HG03064 (cell line): Measurements from ENCODE around the gene RPS10.
"Not testable (repeated sequence)": the region's sequence is repeated elsewhere in the genome, so short reads cannot be mapped to it uniquely, and the experiment has no call there.

Source experiments
- ATAC-seq: cut with Tn5 transposase; IDR thresholded peaks from one replicate; pipeline ENCODE4 v1.9.1; 2021; ENCODE audit warnings: low read depth; ENCODE audit not compliant: unreplicated experiment

The RPS10 gene

DNA sequence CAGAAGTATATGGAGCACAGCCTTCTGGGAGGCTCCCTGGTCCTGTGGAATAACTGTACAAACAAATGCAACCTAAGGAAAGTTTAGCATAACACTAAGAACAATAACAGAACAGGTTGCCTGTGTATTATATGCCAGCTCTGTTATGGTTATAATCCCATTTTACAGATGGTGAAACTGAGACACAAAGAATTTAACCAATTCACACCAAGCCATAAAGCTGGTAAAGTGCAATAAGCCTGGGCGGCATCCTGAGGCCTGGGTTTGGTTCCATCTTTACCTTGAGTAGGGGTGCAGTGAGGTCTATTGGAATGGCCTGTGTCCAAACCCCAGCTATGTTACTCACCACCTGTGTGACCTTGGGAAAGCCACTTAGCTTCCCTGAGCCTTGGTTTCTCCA lies 25.3 kb upstream of the RPS10 start:
- no peak for ATAC-seq

DNA sequence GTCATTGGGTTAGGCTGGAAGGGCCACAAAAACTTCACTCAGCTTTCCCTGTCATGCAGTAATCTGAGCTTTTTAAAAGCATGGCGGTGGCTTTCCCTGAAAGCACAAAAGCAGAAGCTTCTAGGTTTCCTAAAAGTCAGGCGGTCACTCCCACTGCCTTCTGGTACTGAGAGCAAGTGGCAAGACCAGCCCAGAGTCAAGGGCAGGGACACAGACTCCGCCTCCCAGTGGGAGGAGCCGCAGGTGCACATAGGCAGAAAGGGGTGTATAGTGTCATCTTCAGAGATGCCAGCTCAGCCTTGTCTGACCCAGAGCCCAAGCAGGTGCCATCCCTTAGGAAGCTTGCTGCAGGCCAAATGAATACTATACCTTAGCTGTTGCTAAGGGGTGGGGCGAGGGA lies 22.0 kb upstream of the RPS10 start:
- ATAC-seq, result no peak

DNA sequence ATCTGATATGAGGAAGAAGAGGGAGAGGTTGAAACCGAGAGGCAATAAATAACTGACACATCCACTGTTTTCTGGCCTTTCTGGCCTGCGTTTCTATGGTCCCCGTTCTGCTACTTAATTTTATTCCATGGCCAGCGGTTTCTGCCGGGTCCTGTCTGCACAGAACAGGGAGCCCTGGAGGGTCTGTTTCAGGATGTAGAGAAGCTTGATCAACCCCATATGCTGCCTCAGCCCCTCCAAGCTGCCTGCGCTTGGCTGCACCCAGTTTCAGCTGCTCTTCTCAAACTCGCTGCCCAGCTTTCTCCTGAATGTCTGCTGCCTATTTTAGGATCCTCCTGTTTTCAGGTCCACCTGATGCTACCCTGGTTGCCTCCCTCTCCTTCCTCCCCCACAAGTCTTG lies 21.5 kb upstream of the RPS10 start:
- no peak for ATAC-seq

DNA sequence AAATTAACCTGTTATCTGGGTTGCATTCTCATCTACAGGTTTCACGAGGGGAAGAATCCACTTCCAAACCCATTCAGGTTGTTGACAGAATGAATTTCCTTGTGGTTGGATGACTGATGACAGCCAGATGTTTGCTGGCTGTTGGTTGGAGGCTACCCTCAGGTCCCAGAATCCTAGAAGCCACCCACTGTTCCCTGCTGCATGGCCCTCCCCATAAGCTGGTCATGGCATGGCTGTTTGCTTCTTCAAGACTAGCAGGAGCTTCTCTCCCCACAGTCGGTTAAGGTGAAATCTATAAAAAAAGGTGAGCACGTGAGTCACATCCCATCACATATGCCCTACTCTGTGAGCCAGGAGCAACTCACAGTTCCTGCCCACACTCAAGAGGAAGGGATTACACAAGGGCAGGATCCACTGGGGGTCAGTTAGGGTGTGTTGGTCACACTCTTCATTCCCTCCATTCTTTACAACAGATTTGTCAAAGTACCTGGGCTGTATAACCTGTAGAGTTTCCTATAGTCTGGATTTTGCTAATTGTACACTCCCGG lies 19.5 kb upstream of the RPS10 start:
- no peak for ATAC-seq

DNA sequence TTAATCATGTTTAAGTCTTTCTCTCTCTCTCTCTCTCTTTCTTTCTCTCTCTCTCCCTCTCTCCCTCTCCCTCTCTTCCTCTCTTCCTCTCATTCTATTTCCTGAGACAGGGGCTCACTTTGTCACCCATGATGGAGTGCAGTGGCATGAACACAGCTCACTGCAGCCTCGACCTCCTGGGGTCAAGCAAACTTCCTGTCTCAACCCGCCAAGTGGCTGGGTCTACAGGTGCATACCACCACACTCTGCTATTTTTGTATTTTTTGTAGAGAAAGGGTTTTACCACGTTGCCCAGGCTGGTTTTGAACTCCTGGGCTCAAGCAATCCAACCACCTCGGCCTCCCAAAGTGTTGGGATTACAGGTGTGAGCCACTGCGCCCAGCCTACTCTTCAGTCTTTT lies 15.7 kb upstream of the RPS10 start:
- ATAC-seq, result no peak

DNA sequence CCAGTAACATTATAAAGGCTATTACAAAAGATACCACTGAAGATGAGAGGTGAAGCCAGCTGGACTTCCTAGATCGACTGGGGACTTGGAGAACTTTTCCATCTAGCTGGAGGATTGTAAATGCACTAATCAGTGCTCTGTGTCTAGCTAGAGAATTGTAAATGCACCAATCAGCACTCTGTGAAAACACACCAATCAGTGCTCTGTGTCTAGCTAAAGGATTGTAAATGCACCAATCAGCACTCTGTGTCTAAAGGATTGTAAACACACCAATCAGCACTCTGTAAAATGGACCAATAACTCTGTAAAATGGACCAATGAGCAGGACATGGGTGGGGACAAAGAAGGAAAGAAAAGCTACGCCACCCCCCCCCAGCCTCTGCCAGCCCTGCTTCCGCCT lies 13.6 kb upstream of the RPS10 start:
- no peak for ATAC-seq

DNA sequence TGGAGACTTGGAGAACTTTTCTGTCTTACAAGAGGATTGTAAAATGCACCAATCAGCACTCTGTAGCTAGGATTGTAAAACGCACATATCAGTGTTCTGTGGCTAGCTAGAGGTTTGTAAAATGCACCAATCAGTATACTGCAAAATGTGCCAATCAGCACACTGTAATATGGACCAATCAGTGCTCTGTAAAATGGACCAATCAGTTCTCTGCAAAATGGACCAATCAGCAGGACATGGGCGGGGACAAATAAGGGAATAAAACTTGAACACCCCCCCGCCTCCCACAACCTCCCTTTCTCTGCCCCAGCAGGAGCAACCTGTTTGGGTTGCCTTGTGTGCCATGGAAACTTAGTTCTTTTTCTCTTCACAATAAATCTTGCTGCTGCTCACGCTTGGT lies 12.8 kb upstream of the RPS10 start:
- no peak for ATAC-seq

DNA sequence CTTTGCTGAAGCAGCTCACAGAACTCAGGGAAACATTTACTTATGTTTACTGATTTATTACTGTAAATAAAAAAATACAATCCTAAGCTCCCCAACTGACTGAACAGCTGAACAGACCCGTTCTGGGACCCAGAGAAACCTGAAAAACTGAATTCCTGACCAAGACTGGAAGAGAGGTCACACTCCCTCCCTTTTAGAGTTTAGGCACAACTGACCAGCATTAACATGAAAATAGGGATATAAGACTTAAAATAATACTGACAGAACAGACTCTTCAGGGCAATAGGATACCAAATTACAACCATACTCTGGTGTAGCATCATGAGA lies 11.7 kb upstream of the RPS10 start:
- no peak for ATAC-seq

DNA sequence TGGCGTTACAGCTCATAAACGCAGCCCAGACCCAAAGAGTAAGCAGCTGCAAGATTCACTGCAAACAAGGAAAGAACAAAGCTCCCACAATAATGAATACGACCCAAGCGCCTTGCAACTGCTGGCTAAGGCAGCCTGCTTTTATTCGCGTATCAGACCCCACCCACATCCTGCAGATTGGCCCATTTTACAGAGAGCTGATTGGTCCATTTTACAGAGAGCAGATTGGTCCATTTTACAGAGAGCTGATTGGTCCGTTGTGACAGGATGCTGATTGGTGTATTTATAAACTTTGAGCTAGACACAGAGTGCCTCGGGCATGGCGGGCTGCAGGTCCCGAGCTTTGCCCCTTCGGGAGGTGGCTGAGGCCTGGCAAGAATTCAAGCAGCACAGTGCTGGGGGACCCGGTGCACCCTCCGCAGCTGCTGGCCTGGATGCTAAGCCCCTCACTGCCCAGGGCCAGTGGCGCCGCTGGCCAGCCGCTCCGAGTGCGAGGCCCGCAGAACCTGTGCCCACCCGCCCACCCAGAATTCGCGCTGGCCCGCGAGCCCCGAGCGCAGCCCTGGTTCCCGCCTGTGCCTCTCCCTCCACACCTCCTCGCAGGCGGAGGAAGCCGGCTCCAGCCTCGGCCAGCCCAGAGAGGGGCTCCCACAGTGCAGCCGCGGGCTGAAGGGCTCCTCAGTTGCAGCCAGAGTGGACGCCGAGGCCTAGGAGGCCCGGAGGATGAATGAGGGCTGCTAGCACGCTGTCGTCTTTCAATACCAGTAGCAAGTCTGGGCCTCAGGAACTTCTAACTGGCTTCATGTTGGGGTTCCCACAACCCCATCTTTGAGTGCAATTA lies 11.2 kb upstream of the RPS10 start:
- no peak for ATAC-seq

DNA sequence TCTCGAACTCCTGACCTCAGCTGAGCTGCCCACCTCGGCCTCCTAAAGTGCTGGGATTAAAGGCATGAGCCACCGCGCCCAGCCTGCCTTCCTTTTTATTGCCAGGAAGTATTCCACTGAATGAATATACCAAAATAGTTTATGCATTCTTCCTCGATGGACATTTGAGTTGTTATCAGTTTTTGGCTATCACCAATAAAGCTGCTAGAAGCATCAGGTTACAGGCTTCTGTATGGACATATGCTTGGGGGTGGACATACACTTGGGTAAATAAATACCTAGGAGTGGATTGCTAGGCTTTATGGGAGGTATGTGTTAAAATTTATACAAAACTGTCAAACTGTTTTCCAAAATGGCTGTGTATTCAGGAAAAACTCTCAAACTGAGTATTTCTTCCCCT lies 10.0 kb upstream of the RPS10 start:
- no peak for ATAC-seq

DNA sequence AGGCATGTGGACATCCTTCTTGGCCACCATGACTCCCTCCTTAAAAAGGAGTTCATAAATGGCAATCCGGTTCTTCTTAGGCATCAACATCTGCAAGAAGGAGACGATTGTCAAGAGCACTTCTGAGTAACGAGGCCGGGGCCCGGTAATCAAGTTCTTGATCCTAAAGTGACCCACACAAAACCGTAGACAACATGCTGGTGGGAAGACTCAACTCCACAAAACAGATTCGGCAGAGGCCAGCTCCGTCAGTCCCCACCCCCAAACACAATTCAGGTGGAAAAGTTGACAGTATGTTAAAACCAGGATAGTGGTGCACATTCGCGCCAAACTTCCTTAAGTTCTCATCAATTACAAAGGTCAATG lies 754 bp downstream of the RPS10 start:
- ATAC-seq, result no peak

DNA sequence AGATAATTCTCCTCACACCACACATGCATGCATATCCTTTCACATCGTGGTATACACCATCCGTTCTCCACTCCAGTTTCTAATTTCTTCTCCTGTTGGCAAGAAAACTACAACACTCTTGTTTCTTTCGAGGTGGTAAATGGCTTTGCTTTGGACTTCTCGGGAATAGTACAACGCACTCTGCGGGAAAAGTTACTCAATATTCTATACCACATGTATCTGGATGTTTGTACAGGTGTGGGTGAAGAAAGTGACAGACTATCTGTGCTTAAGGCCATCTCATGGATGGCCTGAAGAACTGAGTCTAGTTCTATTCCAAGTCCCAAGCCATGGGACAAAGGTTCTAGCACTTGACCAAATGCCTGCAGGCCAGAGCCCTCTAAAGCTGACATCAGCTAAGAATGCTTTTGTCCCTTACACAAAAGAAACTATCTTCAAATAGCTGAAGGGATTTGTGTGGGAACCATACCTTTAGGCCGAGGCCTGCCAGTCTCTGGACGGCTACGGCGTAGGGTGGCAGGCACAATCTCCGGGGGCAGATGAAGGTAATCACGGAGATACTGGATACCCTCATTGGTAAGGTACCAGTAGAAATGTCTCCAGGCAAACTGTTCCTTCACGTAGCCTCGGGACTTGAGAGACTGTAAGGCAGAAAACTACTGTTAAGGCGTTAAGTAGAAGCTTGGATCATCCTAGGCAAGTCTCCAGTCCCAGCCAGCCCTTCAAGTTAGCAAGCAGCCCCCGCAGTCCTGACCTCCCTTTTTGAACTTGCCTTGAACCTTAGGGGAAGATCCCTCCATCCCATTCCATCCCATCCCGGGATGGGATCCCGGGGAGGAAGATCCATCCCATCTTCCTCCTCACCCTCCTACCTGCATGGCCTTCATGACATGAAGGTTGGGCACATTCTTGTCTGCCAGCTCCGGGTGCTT lies 1.4 kb downstream of the RPS10 start:
- ATAC-seq, result no peak

DNA sequence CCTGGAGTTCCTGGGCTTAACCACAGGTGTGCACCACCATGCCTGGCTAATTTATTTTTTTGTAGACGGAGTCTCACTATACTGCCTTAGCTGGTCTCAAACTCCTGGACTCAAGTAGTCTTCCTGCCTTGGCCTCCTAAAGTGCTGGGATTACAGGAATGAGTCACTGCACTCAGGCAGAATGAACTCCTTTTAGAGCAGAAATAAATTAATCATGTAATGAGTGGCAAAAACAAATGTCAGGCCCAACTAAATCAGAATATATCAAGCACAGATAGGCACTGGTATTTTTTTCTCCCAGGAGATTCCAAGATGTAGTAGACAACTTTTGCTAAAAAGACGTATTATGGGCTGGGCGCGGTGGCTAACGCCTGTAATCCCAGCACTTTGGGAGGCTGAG lies 2.6 kb downstream of the RPS10 start:
- no peak for ATAC-seq

DNA sequence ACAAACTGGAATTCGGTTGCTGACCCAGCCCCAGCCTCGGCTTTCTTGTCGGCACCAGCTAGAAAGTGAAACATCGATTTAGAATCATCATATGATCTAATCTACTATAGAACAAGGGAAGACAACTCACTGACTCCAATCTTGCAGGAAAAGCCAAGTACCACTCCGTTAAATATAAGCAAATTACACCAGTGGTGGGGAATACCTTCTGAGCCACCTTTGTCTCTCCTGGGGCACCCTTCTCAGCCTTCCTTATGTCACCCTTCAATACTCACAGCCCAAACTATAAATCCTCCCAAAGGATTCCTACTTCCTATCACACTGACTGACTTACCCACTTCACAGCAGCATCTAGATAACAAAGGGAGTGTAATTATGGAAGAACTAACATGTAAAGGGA lies 7.5 kb downstream of the RPS10 start:
- no peak for ATAC-seq

DNA sequence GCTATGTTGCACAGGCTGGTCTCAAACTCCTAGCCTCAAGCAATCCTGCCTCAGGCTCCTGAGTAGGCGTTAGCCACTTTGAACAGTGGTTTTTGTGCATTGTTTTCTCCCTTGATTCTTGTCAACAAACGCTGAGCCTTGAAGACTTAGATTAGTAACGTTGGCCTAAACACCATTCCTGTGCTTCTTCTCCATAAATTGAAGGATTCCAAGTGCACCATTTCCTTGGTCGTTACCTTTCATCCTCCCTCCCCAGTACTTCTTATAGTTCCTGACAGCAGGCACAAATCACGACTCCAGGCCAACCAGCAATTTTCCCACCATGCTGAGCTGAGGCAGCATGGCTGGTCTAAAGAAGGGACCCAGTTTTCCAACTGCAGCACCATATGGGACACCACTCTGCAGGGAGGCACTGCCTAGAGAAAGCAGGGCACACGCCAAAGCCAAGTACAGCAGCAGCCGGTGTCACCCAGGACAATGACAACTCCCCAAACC lies 8.9 kb downstream of the RPS10 start:
- no peak for ATAC-seq

DNA sequence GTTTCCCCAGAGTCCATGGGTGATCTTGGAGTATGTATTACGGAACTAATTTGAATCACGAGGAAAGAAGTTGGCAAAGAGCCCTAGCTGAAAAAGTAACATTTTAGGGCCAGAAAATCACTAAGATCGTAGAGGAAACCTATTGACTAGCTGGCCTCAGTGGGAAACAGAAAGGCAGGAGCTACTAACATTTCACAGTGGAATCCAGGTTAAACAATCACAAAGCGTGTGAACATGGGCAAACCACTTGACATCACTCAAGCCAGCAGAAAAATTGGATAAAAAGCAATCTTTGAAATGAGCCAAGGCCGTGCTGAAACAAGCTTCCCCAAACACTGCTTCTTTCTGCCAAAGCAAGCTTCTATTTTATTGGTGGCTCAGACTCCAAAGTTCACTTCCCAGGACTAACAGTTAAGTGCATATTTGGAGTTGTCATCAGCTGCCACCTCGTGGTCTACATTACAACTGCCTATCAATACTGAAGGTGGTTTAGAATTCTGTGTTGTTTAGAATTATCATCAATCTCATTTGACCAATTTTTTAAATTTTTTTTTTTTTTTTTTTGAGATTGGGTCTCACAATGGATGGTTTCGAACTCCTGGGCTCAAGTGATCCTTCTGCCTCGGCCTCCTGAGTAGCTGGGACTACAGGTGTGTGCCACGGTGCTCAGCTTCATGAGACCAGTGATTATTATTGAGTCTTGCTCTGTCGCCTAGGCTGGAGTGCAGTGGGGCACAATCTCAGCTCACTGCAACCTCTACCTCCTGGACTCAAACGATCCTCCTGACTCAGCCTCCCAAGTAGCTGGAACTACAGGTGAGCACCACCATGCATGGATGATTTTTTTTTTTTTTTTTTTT lies 10.6 kb downstream of the RPS10 start:
- ATAC-seq, result no peak

DNA sequence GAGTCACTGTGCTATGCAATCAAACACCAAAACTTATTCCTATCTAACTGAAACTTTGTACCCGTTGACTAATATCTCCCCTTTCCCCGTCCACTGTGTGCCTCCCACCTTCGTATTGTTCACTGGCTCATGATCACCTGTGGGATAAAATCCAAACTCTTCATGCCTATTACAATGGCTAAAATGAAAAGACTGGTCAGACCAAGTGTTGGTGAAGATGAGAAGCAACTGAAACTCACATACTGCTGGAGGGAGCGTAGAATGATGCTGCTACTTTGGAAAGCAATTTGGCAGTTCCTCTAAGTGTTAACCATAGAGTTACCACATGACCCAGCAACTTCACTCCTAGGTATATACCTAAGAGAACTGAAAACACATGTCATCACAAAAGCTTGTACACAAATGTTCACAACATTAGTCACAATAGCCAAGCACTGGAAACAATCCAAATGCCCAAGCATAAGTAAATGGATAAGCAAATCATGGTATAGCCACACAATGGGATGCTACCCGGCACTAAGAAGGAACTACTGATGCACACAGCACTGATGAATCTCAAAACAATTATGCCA lies 13.1 kb downstream of the RPS10 start:
- no peak for ATAC-seq

DNA sequence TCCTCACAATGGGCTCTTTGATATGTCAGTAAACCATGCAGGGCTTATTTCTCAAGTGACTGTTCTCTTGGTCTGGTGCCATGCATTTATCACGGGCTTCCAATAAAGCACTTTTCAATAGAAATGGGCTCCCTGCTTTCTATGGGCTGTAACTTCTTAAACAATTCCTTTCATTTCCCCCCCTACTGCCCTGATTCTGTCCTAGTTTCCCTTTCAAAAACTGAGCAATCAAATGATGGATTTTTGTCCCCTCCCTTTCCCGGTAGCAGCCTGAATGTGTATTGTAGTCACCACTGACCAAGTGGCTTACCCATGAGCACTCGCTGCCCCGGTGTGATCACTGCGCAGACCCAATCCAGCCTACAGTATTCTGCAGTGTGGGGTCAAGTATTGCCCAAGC lies 13.9 kb downstream of the RPS10 start:
- ATAC-seq, result no peak

DNA sequence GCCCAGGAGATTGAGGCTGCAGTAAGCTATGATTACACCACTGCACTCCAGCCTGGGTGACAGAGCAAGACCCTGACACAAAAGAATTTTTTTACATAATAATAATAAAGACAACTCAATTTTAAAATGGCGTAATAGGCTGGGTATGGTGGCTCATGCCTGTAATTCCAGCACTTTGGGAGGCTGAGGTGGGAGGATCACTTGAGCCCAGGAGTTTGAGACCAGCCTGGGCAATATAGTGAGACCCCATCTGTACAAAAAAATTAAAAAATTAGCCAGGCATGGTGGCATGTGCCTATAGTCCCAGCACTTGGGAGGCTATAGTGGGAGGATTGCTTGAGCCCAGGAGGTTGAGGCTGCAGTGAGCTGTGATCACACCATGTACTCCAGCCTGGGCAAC lies 18.0 kb downstream of the RPS10 start:
- ATAC-seq, result not testable (repeated sequence)

DNA sequence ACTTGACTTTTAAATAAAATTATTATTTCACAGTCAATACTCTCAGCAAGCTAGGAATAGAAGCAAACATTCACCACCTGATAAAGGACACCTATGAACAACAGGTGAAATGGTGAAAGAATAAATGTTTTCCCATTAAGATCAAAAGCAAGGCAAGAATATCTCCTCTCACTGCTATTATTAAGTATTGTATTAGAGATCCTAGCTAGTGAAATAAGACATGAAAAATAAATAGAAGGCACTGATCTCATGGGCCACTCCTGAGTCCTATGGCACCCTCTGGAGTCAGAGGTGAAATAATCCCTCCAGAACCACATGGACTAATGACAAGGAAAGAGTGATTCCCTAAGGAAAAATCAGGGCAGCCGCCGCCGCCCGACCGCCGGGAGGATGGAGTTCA lies 29.4 kb downstream of the RPS10 start:
- no peak for ATAC-seq
